HepG2 (cell line): ENCODE data around the gene SP6. TPM values are rescaled to one million over a fixed set of nuclear protein-coding genes. Genes with fewer than 3 reads are reported as not detected.

Experiments
- ATAC-seq: fragments of 200-7000 bp; cut with Tn5 transposase; 3 replicates; pipeline ENCODE4 v1.9.1; 2020; ENCODE audit warnings: mild to moderate bottlenecking, moderate library complexity
- BruUV-seq: library from RNA; stranded (reverse); fragments of 400-500 nt; replicated peaks from 2 replicates; lab custom pipeline; 2021; lab: Mats Ljungman, UMichigan
- CTCF ChIA-PET: fragments of 300-600 bp; formaldehyde crosslinking; extraction: SDS; loops from one replicate; lab custom pipeline; 2021; ENCODE audit warnings: low total read pairs, inconsistent platforms, low intra/inter-chr PET ratio; lab: Yijun Ruan, JAX
- POLR2A ChIA-PET: fragments of 350-600 bp; sonication (Branson Sonifier 250); formaldehyde crosslinking; loops from one replicate; lab custom pipeline; 2020; ENCODE audit warnings: antibody characterized with exemption, inconsistent platforms; lab: Yijun Ruan, JAX
- DNase-seq: peaks from one replicate; pipeline ENCODE4 v3.0.0-alpha.2; 2015; ENCODE audit warnings: low spot score
- FAIRE-seq: peaks from 3 replicates; lab custom pipeline; 2011; peaks lifted over from hg19 to GRCh38; lab: Jason Lieb, UNC
- H2AFZ ChIP-seq: one replicate; pipeline ENCODE4 v1.6.1; 2011; ENCODE audit warnings: low read length, inconsistent platforms
- H3K27ac ChIP-seq: fragments of 300-600 bp; 3 replicates; pipeline ENCODE4 v1.8.0; 2011; ENCODE audit warnings: mixed run types, mild to moderate bottlenecking, mixed read lengths, low read length, inconsistent platforms; ENCODE audit not compliant: insufficient read depth; ENCODE audit errors: extremely low read length
- H3K27me3 ChIP-seq, 2 experiments: fragments of 200-600 bp in 1 of 2; 2 replicates in 1 of 2; 3 replicates in 1 of 2; pipeline versions ENCODE4 v1.6.0 to v1.8.0; 2011; ENCODE audit warnings: low read length in 2 of 2, mild to moderate bottlenecking in 2 of 2, moderate library complexity in 2 of 2, inconsistent platforms in 1 of 2; ENCODE audit not compliant: insufficient read depth in 2 of 2, control insufficient read depth in 1 of 2
- H3K36me3 ChIP-seq, 2 experiments: fragments of 200-600 bp in 1 of 2; replicated peaks in 1 of 2; 2 replicates in 1 of 2; 3 replicates in 1 of 2; pipeline versions ENCODE4 v1.5.1 to v1.8.0; 2011; ENCODE audit warnings: low read length in 2 of 2, inconsistent platforms in 1 of 2; ENCODE audit not compliant: insufficient read depth in 2 of 2, control insufficient read depth in 1 of 2
- H3K4me1 ChIP-seq: 2 replicates; pipeline ENCODE4 v1.5.1; 2012; ENCODE audit warnings: low read length, inconsistent platforms; ENCODE audit not compliant: insufficient read depth
- H3K4me2 ChIP-seq: 2 replicates; pipeline ENCODE4 v1.6.0; 2011; ENCODE audit warnings: low read depth, low read length, inconsistent platforms
- H3K4me3 ChIP-seq, 3 experiments: fragments of 200-600 bp in 1 of 3; sonication (generic), shearing (Covaris generic) in 1 of 3; replicated peaks in 1 of 3; 2 replicates each; pipeline ENCODE4 v1.5.1; 2011 to 2016; ENCODE audit warnings: low read length in 3 of 3, inconsistent platforms in 2 of 3, low read depth in 2 of 3, mild to moderate bottlenecking in 2 of 3, control low read depth in 1 of 3, mixed read lengths in 1 of 3; ENCODE audit not compliant: insufficient read depth in 1 of 3
- H3K79me2 ChIP-seq: one replicate; pipeline ENCODE4 v1.6.1; 2011; ENCODE audit warnings: low read length, inconsistent platforms; ENCODE audit not compliant: insufficient read depth
- H3K9ac ChIP-seq: 2 replicates; pipeline ENCODE4 v1.6.0; 2011; ENCODE audit warnings: mild to moderate bottlenecking, low read depth, low read length, inconsistent platforms; ENCODE audit not compliant: insufficient read depth
- H3K9me3 ChIP-seq: 2 replicates; pipeline ENCODE4 v1.5.1; 2012; ENCODE audit warnings: mild to moderate bottlenecking, low read length
- H4K20me1 ChIP-seq: 2 replicates; pipeline ENCODE4 v1.6.0; 2011; ENCODE audit warnings: inconsistent platforms, mild to moderate bottlenecking, low read length, moderate library complexity; ENCODE audit not compliant: insufficient read depth
- AGO2 ChIP-seq: fragments of 200-400 bp; formaldehyde crosslinking; optimal IDR thresholded peaks from 2 replicates; pipeline ENCODE3; 2017; ENCODE audit warnings: mild to moderate bottlenecking, low read depth, low read length, moderate library complexity
- ZNF180 ChIP-seq: sonication (generic); formaldehyde crosslinking; IDR thresholded peaks from 2 replicates; pipeline ENCODE4 v1.4.0; 2020; ENCODE audit warnings: low read depth, missing genetic modification reagents, borderline replicate concordance
- ZNF350 ChIP-seq: sonication (generic); formaldehyde crosslinking; IDR thresholded peaks from 2 replicates; pipeline ENCODE4 v1.4.0; 2020; ENCODE audit warnings: mild to moderate bottlenecking, low read depth, missing genetic modification reagents, borderline replicate concordance
- ZNF614 ChIP-seq: IDR thresholded peaks from 2 replicates; pipeline ENCODE4 v1.6.1; 2018; ENCODE audit warnings: missing biosample characterization, missing genetic modification reagents, inconsistent platforms, borderline replicate concordance
- ZNF616 ChIP-seq: sonication (generic); formaldehyde crosslinking; IDR thresholded peaks from 2 replicates; pipeline ENCODE4 v1.5.0; 2020; ENCODE audit warnings: low read depth, mild to moderate bottlenecking, missing genetic modification reagents
- WGBS: methylation state at CpG from one replicate; pipeline ENCODE4 v1.1.6; 2017; ENCODE audit warnings: low lambda C conversion rate; 5-methylcytosine and 5-hydroxymethylcytosine counted together
- in situ Hi-C: cut with HindIII; loops from 2 replicates; pipeline ENCODE4 v1.10.0; 2017; ENCODE audit warnings: low pct_unique_long_range_greater_than_20kb; ENCODE audit not compliant: extremely low pct_ligation_motif_present
- intact Hi-C: fragments of 100-400 bp; cut with micrococcal nuclease; formaldehyde crosslinking; loops from one replicate; pipeline ENCODE4 v1.10.0; 2022; ENCODE audit not compliant: unreplicated experiment
- polyA plus RNA-seq, 8 experiments: library from polyadenylated mRNA; depleted of rRNA in 3 of 8; stranded (reverse) in 7 of 8; unstranded in 1 of 8; fragments of >200 nt; fragmentation: Illumina TruSeq in 4 of 8; extraction: Trizol in 4 of 8; gene quantifications; 2 replicates each; pipeline versions ENCODE4 v1.2.1 to v1.2.3, GENCODE V29; 2011 to 2016; ENCODE audit warnings: low read depth in 4 of 8, missing spikeins in 1 of 8, mixed read lengths in 1 of 8; ENCODE audit not compliant: insufficient read depth in 1 of 8
- total RNA-seq, 5 experiments: library from RNA; depleted of rRNA; stranded (reverse); fragments of >200 nt; fragmentation: Illumina TruSeq; extraction: Trizol; gene quantifications; 2 replicates each; pipeline ENCODE4 v1.2.3, GENCODE V29; 2016; ENCODE audit warnings: low read depth in 1 of 5
- TF ChIP-seq, protein P1 (sequence below): sonication (generic); formaldehyde crosslinking; IDR thresholded peaks from 2 replicates; pipeline ENCODE4 v1.5.0; 2020; ENCODE audit warnings: missing genetic modification reagents
- TF ChIP-seq, protein P2 (sequence below): sonication (generic); formaldehyde crosslinking; IDR thresholded peaks from 2 replicates; pipeline ENCODE4 v1.4.0; 2020; ENCODE audit warnings: missing genetic modification reagents, borderline replicate concordance

Gene SP6
- total and polyA plus RNA-seq, 2 of the 13 experiments (the other 11 are each of a cell fraction or from before 2014, with no cell fraction given): 0.07 TPM

DNA sequence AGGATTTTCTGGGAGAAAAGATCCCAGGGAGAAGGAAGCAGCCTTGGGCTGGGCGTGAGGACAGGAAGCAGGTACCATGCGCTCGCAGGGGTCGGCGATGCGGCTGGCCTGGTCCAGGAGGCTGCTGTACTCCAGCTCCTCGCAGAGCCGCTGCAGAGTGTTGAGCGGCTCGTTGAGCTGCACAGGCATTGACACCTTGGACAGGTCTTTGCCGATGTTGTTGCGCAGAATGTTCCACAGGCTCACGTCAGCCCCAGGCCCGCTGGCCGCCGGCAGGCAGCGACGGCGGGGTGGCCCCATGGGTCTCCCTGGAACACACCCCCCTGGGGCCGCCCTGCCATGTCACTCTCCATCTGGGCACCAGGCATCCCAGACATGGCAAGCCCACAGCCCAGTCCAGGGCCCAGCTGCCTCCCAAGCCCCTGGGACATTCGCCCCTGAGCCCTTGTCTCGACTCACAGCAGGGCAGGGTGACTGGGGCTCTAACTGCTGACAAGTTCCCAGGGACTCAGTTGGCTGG, 37.4 kb downstream of the SP6 start:
- ChIA-PET POLR2A (no interaction called here), CTCF (no interaction called here)
- peaks cover 12% of the 10 kb centered on the region for H3K4me1 ChIP-seq
- H3K27me3 ChIP-seq: no peaks in the 10 kb centered on the region
- TF ChIP-seq ZNF614 (CRISPR knock-in tag) (no peak), AGO2 (peak; percentile 31)
- H3K4me2 ChIP-seq: no peak overlapping the region
- peaks cover 18 to 29% of the 10 kb centered on the region in 2 experiments; a peak in 4 of 5 replicates for H3K36me3 ChIP-seq
- intact Hi-C loops (no loop called here), in situ Hi-C loops (no loop called here)
- H3K27ac ChIP-seq: no peak overlapping the region
- H3K9me3 ChIP-seq: no peaks in the 10 kb centered on the region
- no peaks in the 10 kb centered on the region for H3K79me2 ChIP-seq
- FAIRE-seq: no peak
- H2AFZ ChIP-seq: no peak overlapping the region
- no peak for ATAC-seq
- no peak overlapping the region for H3K9ac ChIP-seq
- BruUV-seq: no TSS peak
- DNase-seq: no peak
- no peaks in the 10 kb centered on the region for H4K20me1 ChIP-seq
- H3K4me3 ChIP-seq: no peak overlapping the region
- 93% methylated on average over 15 of the region's 22 CpGs for WGBS

DNA sequence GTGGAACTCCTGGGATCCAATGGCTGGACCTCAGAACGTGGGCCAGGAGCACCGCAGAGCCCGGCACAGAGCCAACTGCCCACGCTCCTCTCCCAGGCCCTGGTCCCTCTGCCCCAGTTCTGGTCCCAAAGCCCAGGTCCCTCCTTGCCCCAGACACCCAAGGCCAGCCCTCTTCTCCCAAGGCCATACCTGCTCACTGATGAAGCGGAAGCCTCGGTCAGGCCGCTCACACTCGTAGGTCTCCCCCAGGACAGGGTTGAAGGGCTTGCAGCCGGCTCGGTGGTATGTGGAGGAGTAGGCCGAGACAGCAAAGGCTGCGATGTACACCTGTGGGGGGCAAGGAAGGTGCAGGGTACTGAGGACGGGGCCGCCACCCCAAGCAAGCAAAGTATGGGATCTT, 37.9 kb downstream of the SP6 start:
- no TSS peak for BruUV-seq
- ATAC-seq (no peak), FAIRE-seq (no peak), DNase-seq (no peak)
- H2AFZ ChIP-seq: no peak overlapping the region
- CTCF ChIA-PET: no interaction called here
- in situ Hi-C loops (no loop called here), intact Hi-C loops (no loop called here)
- H3K27me3 ChIP-seq: no peaks in the 10 kb centered on the region
- H3K79me2 ChIP-seq: no peaks in the 10 kb centered on the region
- POLR2A ChIA-PET: no interaction called here
- no peaks in the 10 kb centered on the region for H4K20me1 ChIP-seq
- 97% methylated on average over 14 of the region's 14 CpGs for WGBS
- no peak overlapping the region for H3K27ac ChIP-seq
- no peaks in the 10 kb centered on the region for H3K9me3 ChIP-seq
- H3K4me2 ChIP-seq: no peak overlapping the region
- peaks cover 12% of the 10 kb centered on the region for H3K4me1 ChIP-seq
- H3K36me3 ChIP-seq: peaks cover 17 to 24% of the 10 kb centered on the region in 2 experiments; a peak in 4 of 5 replicates
- no peak overlapping the region for H3K9ac ChIP-seq
- no peak overlapping the region for H3K4me3 ChIP-seq
- TF ChIP-seq, protein P1, sequence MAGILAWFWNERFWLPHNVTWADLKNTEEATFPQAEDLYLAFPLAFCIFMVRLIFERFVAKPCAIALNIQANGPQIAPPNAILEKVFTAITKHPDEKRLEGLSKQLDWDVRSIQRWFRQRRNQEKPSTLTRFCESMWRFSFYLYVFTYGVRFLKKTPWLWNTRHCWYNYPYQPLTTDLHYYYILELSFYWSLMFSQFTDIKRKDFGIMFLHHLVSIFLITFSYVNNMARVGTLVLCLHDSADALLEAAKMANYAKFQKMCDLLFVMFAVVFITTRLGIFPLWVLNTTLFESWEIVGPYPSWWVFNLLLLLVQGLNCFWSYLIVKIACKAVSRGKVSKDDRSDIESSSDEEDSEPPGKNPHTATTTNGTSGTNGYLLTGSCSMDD (CRISPR knock-in tag): no peak
- TF ChIP-seq ZNF350 (CRISPR knock-in tag) (no peak), ZNF616 (no peak), ZNF180 (CRISPR knock-in tag) (no peak)
- TF ChIP-seq, protein P2, sequence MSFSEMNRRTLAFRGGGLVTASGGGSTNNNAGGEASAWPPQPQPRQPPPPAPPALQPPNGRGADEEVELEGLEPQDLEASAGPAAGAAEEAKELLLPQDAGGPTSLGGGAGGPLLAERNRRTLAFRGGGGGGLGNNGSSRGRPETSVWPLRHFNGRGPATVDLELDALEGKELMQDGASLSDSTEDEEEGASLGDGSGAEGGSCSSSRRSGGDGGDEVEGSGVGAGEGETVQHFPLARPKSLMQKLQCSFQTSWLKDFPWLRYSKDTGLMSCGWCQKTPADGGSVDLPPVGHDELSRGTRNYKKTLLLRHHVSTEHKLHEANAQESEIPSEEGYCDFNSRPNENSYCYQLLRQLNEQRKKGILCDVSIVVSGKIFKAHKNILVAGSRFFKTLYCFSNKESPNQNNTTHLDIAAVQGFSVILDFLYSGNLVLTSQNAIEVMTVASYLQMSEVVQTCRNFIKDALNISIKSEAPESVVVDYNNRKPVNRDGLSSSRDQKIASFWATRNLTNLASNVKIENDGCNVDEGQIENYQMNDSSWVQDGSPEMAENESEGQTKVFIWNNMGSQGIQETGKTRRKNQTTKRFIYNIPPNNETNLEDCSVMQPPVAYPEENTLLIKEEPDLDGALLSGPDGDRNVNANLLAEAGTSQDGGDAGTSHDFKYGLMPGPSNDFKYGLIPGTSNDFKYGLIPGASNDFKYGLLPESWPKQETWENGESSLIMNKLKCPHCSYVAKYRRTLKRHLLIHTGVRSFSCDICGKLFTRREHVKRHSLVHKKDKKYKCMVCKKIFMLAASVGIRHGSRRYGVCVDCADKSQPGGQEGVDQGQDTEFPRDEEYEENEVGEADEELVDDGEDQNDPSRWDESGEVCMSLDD (CRISPR knock-in tag): no peak
